GM12872 (cell line): ENCODE data around the gene C2CD3.

Source experiments
- TF ChIP-seq, protein P1 (sequence below): IDR thresholded peaks from 3 replicates; pipeline ENCODE4 v1.5.1; 2011; ENCODE audit warnings: low read depth, mild to moderate bottlenecking, low read length, moderate library complexity; ENCODE audit not compliant: insufficient read depth

The C2CD3 gene

DNA sequence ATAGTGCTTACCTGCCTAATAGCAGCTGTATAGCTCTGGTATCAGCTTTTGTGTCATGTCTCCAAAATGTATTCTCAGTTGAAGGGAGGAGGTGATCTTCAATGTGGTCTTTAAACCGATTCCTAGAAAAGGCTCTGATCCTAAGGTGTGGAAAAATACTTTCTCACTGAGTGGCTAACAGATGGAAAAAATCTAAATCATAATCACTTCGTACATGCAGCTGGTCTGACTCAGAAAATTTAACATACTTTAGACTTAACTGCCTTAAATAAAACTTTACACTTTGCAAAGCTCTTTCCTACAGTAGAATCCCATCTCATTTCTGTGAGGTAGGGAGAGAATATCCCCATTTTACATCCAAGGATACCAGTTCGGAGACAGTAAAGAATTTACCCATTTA lies 38.0 kb downstream of the C2CD3 start:
- TF ChIP-seq, protein P1, sequence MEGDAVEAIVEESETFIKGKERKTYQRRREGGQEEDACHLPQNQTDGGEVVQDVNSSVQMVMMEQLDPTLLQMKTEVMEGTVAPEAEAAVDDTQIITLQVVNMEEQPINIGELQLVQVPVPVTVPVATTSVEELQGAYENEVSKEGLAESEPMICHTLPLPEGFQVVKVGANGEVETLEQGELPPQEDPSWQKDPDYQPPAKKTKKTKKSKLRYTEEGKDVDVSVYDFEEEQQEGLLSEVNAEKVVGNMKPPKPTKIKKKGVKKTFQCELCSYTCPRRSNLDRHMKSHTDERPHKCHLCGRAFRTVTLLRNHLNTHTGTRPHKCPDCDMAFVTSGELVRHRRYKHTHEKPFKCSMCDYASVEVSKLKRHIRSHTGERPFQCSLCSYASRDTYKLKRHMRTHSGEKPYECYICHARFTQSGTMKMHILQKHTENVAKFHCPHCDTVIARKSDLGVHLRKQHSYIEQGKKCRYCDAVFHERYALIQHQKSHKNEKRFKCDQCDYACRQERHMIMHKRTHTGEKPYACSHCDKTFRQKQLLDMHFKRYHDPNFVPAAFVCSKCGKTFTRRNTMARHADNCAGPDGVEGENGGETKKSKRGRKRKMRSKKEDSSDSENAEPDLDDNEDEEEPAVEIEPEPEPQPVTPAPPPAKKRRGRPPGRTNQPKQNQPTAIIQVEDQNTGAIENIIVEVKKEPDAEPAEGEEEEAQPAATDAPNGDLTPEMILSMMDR = no peak

DNA sequence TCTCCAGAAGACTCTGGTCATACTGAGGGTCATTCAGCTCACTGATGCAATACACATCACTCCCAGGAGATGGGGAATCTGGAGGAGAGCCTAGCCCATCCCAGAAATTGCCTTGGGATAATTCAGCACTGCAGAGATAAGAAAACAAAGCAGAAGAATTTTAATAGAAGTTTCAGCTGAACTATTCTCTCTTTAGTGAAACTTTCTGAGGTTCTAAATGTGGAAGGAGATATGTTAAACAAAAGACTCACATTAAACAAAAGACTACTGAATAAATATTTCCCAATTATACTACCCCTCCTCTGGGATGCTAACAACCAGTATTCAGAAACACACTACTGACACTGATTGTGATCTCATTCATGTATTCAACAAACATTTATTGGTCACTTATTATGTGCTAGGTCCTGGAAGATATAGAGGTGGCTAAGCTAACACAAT lies 47.8 kb downstream of the C2CD3 start:
- TF ChIP-seq, protein P1 = no peak

DNA sequence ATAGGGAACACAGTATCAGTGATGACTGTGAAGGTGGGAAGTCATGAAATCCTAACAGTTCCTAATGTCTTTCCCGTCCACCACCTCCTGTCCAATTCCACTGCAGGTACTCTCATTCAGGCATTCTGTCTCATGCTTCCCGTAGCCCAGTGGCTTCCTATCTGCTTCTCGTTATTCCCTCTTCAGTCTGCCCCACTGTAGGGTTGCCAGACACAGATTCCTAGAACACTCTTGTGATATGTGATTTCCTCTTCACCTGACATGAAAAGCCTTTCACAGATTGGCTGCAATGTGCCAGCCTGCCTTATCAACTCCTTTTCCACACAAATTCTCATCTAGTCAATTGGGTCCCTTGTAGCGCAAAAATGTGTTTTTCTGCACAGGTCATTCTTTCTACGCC lies 49.0 kb downstream of the C2CD3 start:
- TF ChIP-seq, protein P1 = no peak

DNA sequence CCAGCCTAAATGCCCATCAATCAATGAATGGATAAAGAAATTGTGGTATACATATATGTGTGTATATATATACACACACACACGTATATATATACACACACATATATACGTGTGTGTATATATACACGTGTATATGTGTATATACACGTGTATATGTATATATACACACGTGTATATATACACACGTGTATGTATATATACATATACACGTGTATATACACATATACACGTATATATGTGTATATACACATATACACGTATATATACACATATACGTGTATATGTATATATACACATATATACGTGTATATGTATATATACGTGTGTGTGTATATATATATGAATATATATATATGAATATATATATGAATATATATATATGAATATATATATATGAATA lies 54.1 kb downstream of the C2CD3 start:
- TF ChIP-seq, protein P1 = no peak

DNA sequence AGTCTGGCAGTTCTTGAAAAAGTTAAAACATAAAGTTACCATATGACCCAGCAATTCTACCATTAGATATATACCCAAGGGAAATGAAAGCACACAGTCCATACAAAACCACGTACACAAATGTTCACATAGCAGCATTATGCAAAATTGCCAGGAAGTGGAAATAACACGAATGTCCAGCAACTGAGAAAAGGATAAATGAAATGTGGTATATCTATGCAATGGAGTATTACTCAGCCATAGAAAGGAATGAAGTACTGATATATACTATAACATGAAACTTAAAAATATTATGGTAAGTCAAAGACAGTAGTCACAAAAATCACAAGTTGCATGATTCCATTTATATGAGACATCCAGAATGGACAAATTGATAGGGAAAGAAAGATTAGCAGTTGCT lies 57.9 kb downstream of the C2CD3 start:
- TF ChIP-seq, protein P1 = no peak

DNA sequence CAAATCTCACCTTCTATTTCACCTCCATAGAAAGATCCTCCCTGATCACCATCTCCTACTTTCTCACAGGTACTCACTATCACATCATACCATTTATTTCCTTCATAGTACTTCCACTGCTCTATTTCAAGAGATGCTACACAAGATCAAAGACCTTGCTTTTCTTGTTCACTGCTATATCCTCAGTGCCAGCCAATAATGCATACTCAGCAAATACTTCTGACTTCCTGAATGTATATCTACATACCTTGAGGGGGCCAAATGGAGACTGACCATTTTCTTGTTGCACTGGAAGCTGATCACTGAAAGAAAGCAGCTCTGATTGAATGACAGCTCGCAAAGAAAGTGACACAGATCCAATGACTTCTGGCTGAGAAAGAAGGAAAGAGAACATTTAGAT lies 64.7 kb downstream of the C2CD3 start:
- TF ChIP-seq, protein P1 = no peak

DNA sequence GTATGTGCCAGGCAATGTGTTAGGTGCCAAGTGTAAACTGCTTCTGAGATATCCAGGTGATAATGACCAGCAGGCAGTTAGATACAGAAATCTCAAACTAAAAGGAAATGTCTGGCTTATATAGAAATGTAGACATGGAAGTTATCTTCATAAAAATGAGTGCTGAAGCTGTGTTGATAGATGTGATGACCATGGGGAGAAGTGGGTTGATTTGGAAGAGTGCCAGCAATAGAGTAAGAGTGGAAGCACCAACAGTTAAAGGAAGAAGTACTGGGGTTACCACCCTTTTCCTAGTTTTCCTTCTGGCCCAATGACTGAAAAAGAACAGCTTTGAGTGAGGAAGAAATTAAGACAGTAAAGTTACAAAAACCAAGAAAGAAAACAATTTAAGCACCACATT lies 68.5 kb downstream of the C2CD3 start:
- TF ChIP-seq, protein P1 = no peak

DNA sequence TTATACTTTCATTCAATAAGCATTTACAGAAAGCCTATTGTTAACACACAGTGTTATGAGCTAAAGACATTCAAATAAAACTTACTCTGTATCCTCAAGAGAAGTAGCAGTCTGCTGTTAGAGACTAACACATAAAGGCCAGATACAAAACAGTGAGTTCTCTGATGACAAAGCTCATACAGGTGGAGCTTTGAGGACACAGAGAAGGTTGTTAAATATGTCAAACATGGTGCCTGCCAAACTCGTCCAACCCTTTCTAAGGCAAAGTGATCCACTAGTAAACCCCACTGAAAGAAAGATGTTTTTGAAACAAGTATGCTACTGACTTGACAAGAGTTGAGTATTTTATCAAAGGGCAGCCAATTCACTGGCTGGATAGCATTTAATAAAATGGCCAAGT lies 70.1 kb downstream of the C2CD3 start:
- TF ChIP-seq, protein P1 = no peak
